Measurements from ENCODE around the gene EPB41L4B. TPM values are rescaled to one million over a fixed set of nuclear protein-coding genes. Genes with fewer than 3 reads are reported as not detected.

Gene EPB41L4B
- total and polyA plus RNA-seq, 2 experiments from 2014 or later: 11.0 to 32.2 TPM

GRCh38 chr9:109239240-109239639, 81.6 kb downstream of the EPB41L4B start (continued):
- TF ChIP-seq ZNF114 (CRISPR knock-in tag; IDR thresholded peaks at IDR 0.05) (no peak), POLR2AphosphoS5 (IDR thresholded peaks at IDR 0.05; ENCODE audit: low read depth) (no peak), EZH2 (IDR thresholded peaks at IDR 0.05; ENCODE audit: low read depth, unreplicated experiment) (no peak), NANOG (IDR thresholded peaks at IDR 0.05; ENCODE audit: borderline replicate concordance) (no peak), REST (IDR thresholded peaks at IDR 0.05; ENCODE audit: unreplicated experiment) (no peak)

GRCh38 chr9:109238655-109239054, 82.2 kb downstream of the EPB41L4B start:
- Mint-ChIP-seq H3K36me3 (ENCODE audit: low read depth) (peaks cover 32% of the 10 kb centered on the region), H3K4me1 (peaks cover 20% of the 10 kb centered on the region; the same call in 2 of the 3 replicates), H3K27ac (no peak overlapping the region), H3K27me3 (ENCODE audit: insufficient read depth, low read depth, poor library complexity) (peaks cover 3% of the 10 kb centered on the region), H3K4me3 (no peak overlapping the region), H3K9me3 (no peaks in the 10 kb centered on the region)
- Histone ChIP-seq H3K36me3 (ENCODE audit: insufficient read depth) (peaks cover 3% of the 10 kb centered on the region), H4K20me1 (replicated peaks; ENCODE audit: insufficient read depth) (no peaks in the 10 kb centered on the region), H3K27ac (ENCODE audit: low read depth) (no peak overlapping the region), H3K79me2 (replicated peaks; ENCODE audit: insufficient read depth) (no peaks in the 10 kb centered on the region), H3K4me3 (no peak overlapping the region), H3K9me2 (ENCODE audit: insufficient read depth) (no peaks in the 10 kb centered on the region), H3F3A (replicated peaks; ENCODE audit: low read depth) (no peaks in the 10 kb centered on the region), H3K27me3 (ENCODE audit: insufficient read depth) (no peaks in the 10 kb centered on the region), H2AFZ (no peak overlapping the region), H3K4me2 (no peak overlapping the region), H3K4me1 (ENCODE audit: insufficient read depth) (peaks cover 17% of the 10 kb centered on the region)
- ATAC-seq: no peak
- no peak for DNase-seq (ENCODE audit: low spot score)
- TF ChIP-seq ZNF114 (CRISPR knock-in tag; IDR thresholded peaks at IDR 0.05): no peak
- no peak for TF ChIP-seq STAT1 (IDR thresholded peaks at IDR 0.05; ENCODE audit: unreplicated experiment)
- no peak for TF ChIP-seq POLR2AphosphoS5 (IDR thresholded peaks at IDR 0.05; ENCODE audit: low read depth)
- TF ChIP-seq ETS1 (IDR thresholded peaks at IDR 0.05): no peak
- no peak for TF ChIP-seq NANOG (IDR thresholded peaks at IDR 0.05; ENCODE audit: borderline replicate concordance)
- TF ChIP-seq ZNF331 (CRISPR knock-in tag; IDR thresholded peaks at IDR 0.05; ENCODE audit: low read depth): no peak
- TF ChIP-seq REST (IDR thresholded peaks at IDR 0.05; ENCODE audit: unreplicated experiment): no peak
- no peak for TF ChIP-seq ZNF462 (CRISPR knock-in tag; IDR thresholded peaks at IDR 0.05)
